Sigmoid colon (tissue), 7 donors: ENCODE data around the gene CECR2. TPM values are rescaled to one million over a fixed set of nuclear protein-coding genes. Genes with fewer than 3 reads are reported as not detected.

Experiments
- DNase-seq: peaks from one replicate; pipeline ENCODE4 v3.0.0-alpha.2; 2019
- H3K27ac ChIP-seq, 4 donors: fragments of 200-600 bp; sonication (generic); one replicate each; pipeline ENCODE4 v1.5.1; 2016 to 2019; ENCODE audit warnings: mild to moderate bottlenecking in 1 of 4
- H3K27me3 ChIP-seq, 3 donors: fragments of 200-600 bp; sonication (generic); one replicate each; pipeline ENCODE4 v1.5.1; 2019; ENCODE audit warnings: mild to moderate bottlenecking in 1 of 3
- H3K36me3 ChIP-seq, 4 donors: fragments of 200-600 bp; sonication (generic); one replicate each; pipeline ENCODE4 v1.5.1; 2016 to 2019
- H3K4me1 ChIP-seq, 4 donors: fragments of 200-600 bp; sonication (generic); one replicate each; pipeline ENCODE4 v1.5.1; 2017 to 2019
- H3K4me3 ChIP-seq, 4 donors: fragments of 200-600 bp; sonication (generic); one replicate each; pipeline ENCODE4 v1.5.1; 2017 to 2019; ENCODE audit warnings: mild to moderate bottlenecking in 2 of 4, moderate library complexity in 1 of 4
- H3K9me3 ChIP-seq, 4 donors: fragments of 200-600 bp in 3 of 4; sonication (generic) in 3 of 4; one replicate each; pipeline versions ENCODE4 v1.5.1 to v1.6.1; 2013 to 2019
- EP300 ChIP-seq, 4 donors: sonication (generic); formaldehyde crosslinking; IDR thresholded peaks; one replicate each; pipeline ENCODE4 v1.6.1; 2017; ENCODE audit warnings: antibody characterized with exemption in 4 of 4
- POLR2A ChIP-seq, 2 donors: fragments of 450-650 bp; IDR thresholded peaks; one replicate each; pipeline ENCODE4 v1.6.1; 2016; ENCODE audit warnings: antibody characterized with exemption in 2 of 2, mild to moderate bottlenecking in 2 of 2, moderate library complexity in 2 of 2
- POLR2AphosphoS5 ChIP-seq, 4 donors: sonication (generic); formaldehyde crosslinking; IDR thresholded peaks; one replicate each; pipeline ENCODE4 v1.6.1; 2017; ENCODE audit warnings: antibody characterized with exemption in 4 of 4
- WGBS, 2 donors: extraction: QIAGEN DNeasy Blood & Tissue Kit; methylation state at CpG; one replicate each; pipeline ENCODE4 v1.1.7; 2013; 5-methylcytosine and 5-hydroxymethylcytosine counted together
- intact Hi-C: fragments of 100-400 bp; cut with DNase I; formaldehyde crosslinking; loops from one replicate; pipeline ENCODE4 v1.15.1; 2023
- polyA plus RNA-seq, 3 donors: library from polyadenylated mRNA; stranded (reverse); fragments of 200-250 nt; gene quantifications; one replicate each; pipeline ENCODE4 v1.2.3, GENCODE V29; 2013
- total RNA-seq, 4 donors: library from RNA; depleted of rRNA; stranded (reverse); fragments of >200 nt; gene quantifications; one replicate each; pipeline ENCODE4 v1.1.0, GENCODE V29; 2016
- TF ChIP-seq, protein P1 (sequence below), 4 experiments: fragments of 450-650 bp in 3 of 4; fragments of 200-600 bp in 1 of 4; IDR thresholded peaks; one replicate each; pipeline ENCODE4 v1.5.1; 2016 to 2019; ENCODE audit warnings: antibody characterized with exemption in 4 of 4, mild to moderate bottlenecking in 3 of 4, moderate library complexity in 2 of 4
- donor health status: healthy with polysubstance abuse.
- donor health status: Bipolar disorder and iron deficiency.
- donor health status: healthy.

CECR2 gene
- total and polyA plus RNA-seq, 7 donors: 0.39 to 2.8 (median 1.3) TPM; not detected in 1

- TF ChIP-seq POLR2A (IDR thresholded peaks at IDR 0.05) (no peak), POLR2AphosphoS5 (IDR thresholded peaks at IDR 0.05) (no peak), EP300 (IDR thresholded peaks at IDR 0.05) (no peak)
- TF ChIP-seq, protein P1, sequence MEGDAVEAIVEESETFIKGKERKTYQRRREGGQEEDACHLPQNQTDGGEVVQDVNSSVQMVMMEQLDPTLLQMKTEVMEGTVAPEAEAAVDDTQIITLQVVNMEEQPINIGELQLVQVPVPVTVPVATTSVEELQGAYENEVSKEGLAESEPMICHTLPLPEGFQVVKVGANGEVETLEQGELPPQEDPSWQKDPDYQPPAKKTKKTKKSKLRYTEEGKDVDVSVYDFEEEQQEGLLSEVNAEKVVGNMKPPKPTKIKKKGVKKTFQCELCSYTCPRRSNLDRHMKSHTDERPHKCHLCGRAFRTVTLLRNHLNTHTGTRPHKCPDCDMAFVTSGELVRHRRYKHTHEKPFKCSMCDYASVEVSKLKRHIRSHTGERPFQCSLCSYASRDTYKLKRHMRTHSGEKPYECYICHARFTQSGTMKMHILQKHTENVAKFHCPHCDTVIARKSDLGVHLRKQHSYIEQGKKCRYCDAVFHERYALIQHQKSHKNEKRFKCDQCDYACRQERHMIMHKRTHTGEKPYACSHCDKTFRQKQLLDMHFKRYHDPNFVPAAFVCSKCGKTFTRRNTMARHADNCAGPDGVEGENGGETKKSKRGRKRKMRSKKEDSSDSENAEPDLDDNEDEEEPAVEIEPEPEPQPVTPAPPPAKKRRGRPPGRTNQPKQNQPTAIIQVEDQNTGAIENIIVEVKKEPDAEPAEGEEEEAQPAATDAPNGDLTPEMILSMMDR (IDR thresholded peaks at IDR 0.05): no peak
- intact Hi-C loops: no loop called here
- 90 to 92% methylated on average over 2 of the region's 2 CpGs for WGBS, 2 donors
Observed at GRCh38 chr22:17438026-17438425, 68.8 kb downstream of the CECR2 start.

DNA sequence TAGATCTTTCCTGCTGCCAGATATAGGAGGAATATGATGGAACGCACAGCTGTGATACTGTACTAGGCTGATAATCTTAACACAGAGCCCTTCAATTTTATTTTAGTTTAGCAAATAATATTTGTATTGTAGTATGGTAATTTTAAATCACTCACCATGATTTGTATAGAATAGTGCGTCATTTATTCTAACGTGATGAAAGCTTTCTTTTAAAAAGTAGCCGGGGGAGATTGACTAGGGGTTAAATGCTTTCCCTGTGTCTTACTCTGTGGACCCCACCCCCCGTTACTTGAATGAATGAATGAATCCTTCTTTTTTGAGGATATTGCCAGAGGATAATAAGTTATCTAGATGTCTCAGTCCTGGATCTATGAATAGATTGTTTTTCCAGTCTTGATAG lies 72.1 kb downstream of the CECR2 start:
- 82 to 93% methylated on average over 5 of the region's 5 CpGs for WGBS, 2 donors
- no peaks in the 10 kb centered on the region for H3K27me3 ChIP-seq

More at GRCh38 chr22:17438026-17438425, 68.8 kb downstream of the CECR2 start:
- Histone ChIP-seq H3K4me1 (no peaks in the 10 kb centered on the region), H3K4me3 (no peak overlapping the region), H3K9me3 (no peaks in the 10 kb centered on the region), H3K27me3 (no peaks in the 10 kb centered on the region), H3K27ac (no peak overlapping the region), H3K36me3 (no peaks in the 10 kb centered on the region)
- DNase-seq: no peak

GRCh38 chr22:17443405-17444203 lies 74.3 kb downstream of the CECR2 start:
- 79 to 82% methylated on average over 17 of the region's 17 CpGs for WGBS, 2 donors
- Histone ChIP-seq H3K4me1 (no peaks in the 10 kb centered on the region), H3K36me3 (no peaks in the 10 kb centered on the region), H3K9me3 (no peaks in the 10 kb centered on the region), H3K27ac (no peak overlapping the region), H3K27me3 (no peaks in the 10 kb centered on the region), H3K4me3 (no peak overlapping the region)
- no peak for DNase-seq
- intact Hi-C loops: no loop called here
- TF ChIP-seq, protein P1 (IDR thresholded peaks at IDR 0.05): no peak
- TF ChIP-seq EP300 (IDR thresholded peaks at IDR 0.05) (no peak), POLR2AphosphoS5 (IDR thresholded peaks at IDR 0.05) (no peak), POLR2A (IDR thresholded peaks at IDR 0.05) (no peak)

More for the DNA sequence above, 72.1 kb downstream of the CECR2 start:
- Histone ChIP-seq H3K36me3 (no peaks in the 10 kb centered on the region), H3K4me1 (no peaks in the 10 kb centered on the region), H3K9me3 (no peaks in the 10 kb centered on the region), H3K27ac (no peak overlapping the region), H3K4me3 (no peak overlapping the region)
- TF ChIP-seq EP300 (IDR thresholded peaks at IDR 0.05) (no peak), POLR2AphosphoS5 (IDR thresholded peaks at IDR 0.05) (no peak), POLR2A (IDR thresholded peaks at IDR 0.05) (no peak)
- TF ChIP-seq, protein P1 (IDR thresholded peaks at IDR 0.05): no peak
- intact Hi-C loops: no loop called here
- no peak for DNase-seq

DNA sequence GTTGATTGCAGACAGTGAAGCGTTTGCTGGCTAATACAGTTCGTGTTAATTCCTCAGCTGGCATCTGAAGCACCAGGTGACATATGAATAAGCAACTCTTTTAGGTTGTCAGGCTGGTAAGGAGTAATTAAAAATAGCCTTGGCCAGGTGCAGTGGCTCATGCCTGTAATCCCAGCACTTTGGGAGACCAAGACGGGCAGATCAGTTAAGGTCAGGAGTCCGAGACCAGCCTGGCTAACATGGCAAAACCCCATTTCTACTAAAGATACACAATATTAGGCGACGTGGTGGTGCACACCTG lies 74.9 kb downstream of the CECR2 start:
- 91 to 93% methylated on average over 6 of the region's 6 CpGs for WGBS, 2 donors
- TF ChIP-seq POLR2AphosphoS5 (IDR thresholded peaks at IDR 0.05) (no peak), EP300 (IDR thresholded peaks at IDR 0.05) (no peak), POLR2A (IDR thresholded peaks at IDR 0.05) (no peak)
- TF ChIP-seq, protein P1 (IDR thresholded peaks at IDR 0.05): no peak
- Histone ChIP-seq H3K9me3 (no peaks in the 10 kb centered on the region), H3K36me3 (no peaks in the 10 kb centered on the region), H3K4me3 (no peak overlapping the region), H3K27ac (no peak overlapping the region), H3K4me1 (no peaks in the 10 kb centered on the region), H3K27me3 (no peaks in the 10 kb centered on the region)
- no peak for DNase-seq
- intact Hi-C loops: no loop called here

GRCh38 chr22:17446698-17447097 lies 77.4 kb downstream of the CECR2 start:
- no peak for TF ChIP-seq POLR2AphosphoS5 (IDR thresholded peaks at IDR 0.05)
- TF ChIP-seq, protein P1 (IDR thresholded peaks at IDR 0.05): no peak
- TF ChIP-seq POLR2A (IDR thresholded peaks at IDR 0.05): no peak
- no peak for TF ChIP-seq EP300 (IDR thresholded peaks at IDR 0.05)
- Histone ChIP-seq H3K36me3 (no peaks in the 10 kb centered on the region), H3K4me1 (no peaks in the 10 kb centered on the region), H3K27me3 (no peaks in the 10 kb centered on the region), H3K27ac (no peak overlapping the region), H3K4me3 (no peak overlapping the region), H3K9me3 (no peaks in the 10 kb centered on the region)
- 93 to 96% methylated on average over 10 of the region's 10 CpGs for WGBS, 2 donors
- intact Hi-C loops: no loop called here
- DNase-seq: no peak
